Activated T-cell treated with anti-CD3 and anti-CD28 coated beads, Interleukin-2, amount 50 U/mL, for 4 hours (primary cell): ENCODE data around the gene RPS21. TPM values are rescaled to one million over a fixed set of nuclear protein-coding genes. Genes with fewer than 3 reads are reported as not detected.

Experiments used
- ATAC-seq, 2 donors: fragments of 200-7000 bp; cut with Tn5 transposase; one replicate each; pipeline ENCODE4 v1.10.0; 2021
- DNase-seq: peaks from one replicate; pipeline ENCODE4 v3.0.0-alpha.2; 2020
- H3K27me3 Mint-ChIP-seq: one replicate; pipeline ENCODE4 v1.8.0; 2021; ENCODE audit warnings: low read depth, mixed read lengths
- H3K36me3 Mint-ChIP-seq: one replicate; pipeline ENCODE4 v1.8.0; 2022; ENCODE audit warnings: mixed read lengths; ENCODE audit not compliant: insufficient read depth
- H3K4me1 Mint-ChIP-seq: one replicate; pipeline ENCODE4 v1.8.0; 2021; ENCODE audit warnings: low read depth, mixed read lengths
- H3K4me3 Mint-ChIP-seq: one replicate; pipeline ENCODE4 v1.8.0; 2021; ENCODE audit warnings: mild to moderate bottlenecking, moderate library complexity, mixed read lengths
- H3K9me3 Mint-ChIP-seq: one replicate; pipeline ENCODE4 v1.8.0; 2021; ENCODE audit warnings: mixed read lengths
- total RNA-seq, 3 donors: library from RNA; stranded (reverse); gene quantifications; one replicate each; pipeline ENCODE4 v1.2.1, GENCODE V29; 2021

The RPS21 gene
- total RNA-seq, 3 donors from 2014 or later: 2,653 to 2,730 (median 2,725) TPM

DNA sequence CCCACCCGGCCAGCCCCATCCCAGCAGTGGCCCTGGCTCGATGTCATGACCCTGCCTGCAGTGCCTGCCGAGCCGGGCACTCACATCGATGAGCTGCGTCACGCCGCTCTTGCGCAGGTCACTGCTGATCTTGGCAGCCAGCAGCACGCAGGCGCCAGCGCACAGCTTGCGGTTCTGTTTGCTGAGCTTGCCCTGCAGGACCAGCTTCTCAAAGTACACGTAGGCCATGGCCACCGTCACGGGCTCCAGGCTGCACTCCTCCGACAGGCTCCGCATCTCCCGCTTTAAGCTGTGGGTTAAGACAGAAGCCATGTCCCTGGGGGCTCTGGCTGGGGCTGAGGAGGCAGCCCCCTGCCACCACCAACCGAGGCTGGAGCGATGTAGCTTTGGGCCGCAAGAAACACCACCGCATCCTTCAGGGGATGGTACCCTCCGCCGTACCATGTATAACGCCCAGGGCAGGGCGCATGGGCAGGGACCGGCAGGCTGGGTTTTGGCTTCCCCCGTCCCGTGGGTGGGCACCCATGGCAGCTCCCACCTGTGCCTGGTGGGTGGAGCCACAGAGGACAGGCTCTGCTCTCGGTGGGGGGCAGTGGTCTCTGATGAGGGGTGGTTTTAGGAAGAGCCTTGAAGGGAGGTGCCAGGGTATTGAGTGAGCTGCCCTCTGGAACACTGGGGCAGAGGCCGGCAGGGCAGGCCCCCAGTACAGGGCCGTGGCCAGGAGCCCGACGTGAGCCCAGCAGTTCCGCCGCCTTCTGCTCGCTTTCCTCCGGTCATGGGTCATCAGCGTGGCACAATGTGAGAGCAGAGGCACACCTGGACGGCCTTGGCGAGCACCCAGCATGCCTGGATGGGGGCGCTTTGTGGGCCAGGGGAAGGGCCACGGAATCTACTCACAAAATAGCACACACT, 4.5 kb downstream of the RPS21 start:
- no peak for ATAC-seq

DNA sequence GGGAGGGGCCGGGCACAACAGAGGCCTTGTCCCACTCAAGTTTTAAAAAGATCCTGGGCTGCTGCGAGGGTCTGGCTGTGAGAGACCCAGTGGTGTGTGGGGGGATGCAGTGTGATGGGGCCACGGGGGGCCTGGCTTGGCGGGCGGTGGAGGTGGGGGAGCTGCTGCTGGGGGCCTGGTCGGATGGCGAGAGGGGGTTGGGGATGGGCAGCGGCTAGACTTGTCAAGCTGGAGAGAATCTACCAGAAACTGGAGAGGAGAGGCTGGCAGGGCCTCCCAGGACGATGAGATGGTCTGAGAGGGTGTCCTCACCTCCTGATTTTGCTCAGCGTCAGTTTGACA, 5.1 kb downstream of the RPS21 start:
- Mint-ChIP-seq H3K9me3 (no peaks in the 10 kb centered on the region), H3K4me1 (peaks cover 24% of the 10 kb centered on the region), H3K27me3 (no peaks in the 10 kb centered on the region), H3K4me3 (no peak overlapping the region), H3K36me3 (peaks cover 28% of the 10 kb centered on the region)
- ATAC-seq (no peak), DNase-seq (no peak)

More for the DNA sequence above, 4.5 kb downstream of the RPS21 start:
- Mint-ChIP-seq H3K36me3 (peaks cover 28% of the 10 kb centered on the region), H3K4me3 (no peak overlapping the region), H3K9me3 (no peaks in the 10 kb centered on the region), H3K27me3 (no peaks in the 10 kb centered on the region), H3K4me1 (peaks cover 24% of the 10 kb centered on the region)
- no peak for DNase-seq

DNA sequence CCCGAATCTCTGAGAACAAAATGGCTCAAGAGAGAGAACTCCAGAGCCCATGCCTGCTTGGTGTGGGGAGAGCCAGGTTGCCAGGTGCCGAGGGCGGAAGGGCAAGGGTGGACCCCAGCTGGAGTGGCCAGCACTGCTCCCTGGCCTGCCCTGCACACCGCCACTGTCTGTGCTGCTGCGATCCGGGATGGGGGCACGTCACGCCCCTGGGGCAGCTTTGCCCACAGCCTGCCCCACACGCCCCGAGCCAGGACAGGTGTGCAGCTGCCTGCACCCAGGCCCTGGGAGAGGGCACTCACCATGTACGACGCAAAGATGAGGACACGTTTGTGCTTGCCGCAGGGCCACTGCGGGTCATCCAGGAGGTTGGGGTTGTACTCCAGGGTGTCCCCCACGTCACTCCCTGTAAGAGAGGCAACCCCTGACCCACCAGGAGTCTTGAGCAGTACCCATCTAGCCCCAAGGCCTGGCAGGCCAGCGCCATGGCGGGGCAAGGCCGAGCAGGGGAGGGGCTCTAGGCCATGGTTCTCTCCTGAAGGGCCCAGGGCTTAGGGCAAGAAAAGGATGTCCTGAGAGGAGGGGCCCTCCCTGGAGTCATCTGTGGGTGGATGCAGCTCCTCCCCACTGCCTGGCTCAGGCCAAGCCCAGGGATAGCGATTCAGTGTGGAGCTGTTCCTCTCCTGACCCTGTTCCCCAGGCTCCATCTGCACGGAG, 5.9 kb downstream of the RPS21 start:
- DNase-seq (no peak), ATAC-seq (no peak)
- Mint-ChIP-seq H3K4me1 (peaks cover 20% of the 10 kb centered on the region), H3K9me3 (no peaks in the 10 kb centered on the region), H3K36me3 (peaks cover 28% of the 10 kb centered on the region), H3K27me3 (no peaks in the 10 kb centered on the region), H3K4me3 (no peak overlapping the region)

DNA sequence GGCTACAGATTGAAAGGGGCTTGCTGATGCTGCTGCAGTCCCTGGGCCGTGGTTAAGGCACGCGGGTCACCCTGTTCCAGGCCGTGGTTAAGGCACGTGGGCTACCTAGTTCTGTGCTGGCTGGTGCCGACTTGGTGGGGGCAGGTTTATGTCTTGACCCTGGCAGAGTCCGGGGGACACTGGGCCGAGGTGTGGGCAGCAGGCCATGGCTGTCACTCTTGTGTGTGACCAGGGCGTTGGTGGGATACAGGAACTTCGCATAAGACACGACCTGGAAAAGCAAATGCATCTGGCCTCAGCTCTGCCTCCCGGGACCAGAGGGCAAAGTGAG, 6.4 kb downstream of the RPS21 start:
- Mint-ChIP-seq H3K4me3 (no peak overlapping the region), H3K27me3 (no peaks in the 10 kb centered on the region), H3K36me3 (peaks cover 22% of the 10 kb centered on the region), H3K4me1 (peaks cover 15% of the 10 kb centered on the region), H3K9me3 (no peaks in the 10 kb centered on the region)
- no peak for ATAC-seq
- DNase-seq: no peak

DNA sequence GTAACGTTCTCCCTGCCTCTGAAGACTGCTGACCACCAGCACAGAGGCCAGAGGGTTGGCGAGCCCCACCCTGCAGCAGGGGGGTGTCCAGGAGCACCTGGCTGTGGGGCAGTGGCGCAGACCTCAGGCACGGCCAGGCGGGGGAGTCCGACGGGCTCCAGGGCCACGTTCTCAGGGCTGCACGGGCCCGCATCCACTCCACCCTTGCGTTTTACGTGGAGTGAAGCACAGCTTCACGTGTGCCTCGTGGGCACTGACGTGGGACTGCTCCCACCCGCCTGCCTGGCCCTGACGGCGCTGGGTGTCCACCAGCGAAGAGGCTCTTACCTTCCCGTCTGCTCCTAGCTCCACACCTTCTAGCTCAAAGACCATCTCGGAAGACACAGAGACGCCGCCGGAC, 6.9 kb downstream of the RPS21 start:
- Mint-ChIP-seq H3K4me1 (peaks cover 10% of the 10 kb centered on the region), H3K9me3 (no peaks in the 10 kb centered on the region), H3K36me3 (peaks cover 17% of the 10 kb centered on the region), H3K4me3 (no peak overlapping the region), H3K27me3 (no peaks in the 10 kb centered on the region)
- ATAC-seq (no peak), DNase-seq (no peak)

DNA sequence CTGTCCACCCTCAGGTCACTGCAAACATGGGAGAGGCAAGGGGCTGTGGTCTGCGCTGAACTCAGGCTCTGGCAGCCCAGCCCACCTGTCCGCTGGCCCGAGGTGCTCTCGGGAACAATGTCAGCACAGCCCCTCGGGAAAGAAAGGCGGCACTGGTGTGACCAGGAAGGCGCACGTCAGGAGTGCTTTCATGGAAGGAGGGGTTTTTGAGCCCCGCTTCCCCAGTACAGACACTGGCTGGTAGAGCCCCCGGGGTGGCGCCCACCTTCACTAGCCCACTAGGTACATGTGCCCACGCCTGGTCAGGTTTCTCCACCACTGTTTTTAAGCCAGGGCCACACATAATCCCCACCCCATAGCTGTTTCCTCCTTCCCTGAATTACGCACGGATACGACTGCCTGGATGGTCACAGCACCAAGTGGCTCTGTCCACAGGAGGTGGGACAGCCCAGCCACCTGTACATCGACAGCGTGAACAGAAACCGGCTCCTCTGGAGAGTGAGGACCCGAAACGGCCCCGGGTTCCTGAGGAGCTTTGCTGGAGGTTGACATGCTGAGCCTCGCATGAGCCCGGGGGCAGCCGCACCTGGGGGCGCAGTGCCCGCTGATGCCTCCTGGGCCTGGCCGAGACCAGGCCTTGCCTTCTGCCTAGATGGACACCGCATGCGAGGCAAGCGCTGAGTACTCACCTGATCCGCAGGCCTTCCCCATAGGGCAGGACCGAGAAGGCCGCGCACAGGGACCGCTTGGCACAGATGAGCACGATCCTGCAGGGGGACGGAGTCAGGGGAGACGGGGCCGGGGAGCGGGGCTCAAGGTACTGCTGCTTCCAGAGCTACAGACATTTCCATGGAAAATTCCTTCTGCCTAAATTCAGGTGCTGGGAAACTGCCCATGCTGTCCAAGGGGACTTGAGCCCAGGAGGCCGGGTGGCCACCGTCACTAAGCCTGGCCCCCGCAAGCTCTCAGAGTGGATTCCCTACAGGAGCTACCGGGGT, 7.6 kb downstream of the RPS21 start:
- DNase-seq (no peak), ATAC-seq (no peak)
- Mint-ChIP-seq H3K4me3 (no peak overlapping the region), H3K9me3 (no peaks in the 10 kb centered on the region), H3K36me3 (peaks cover 12% of the 10 kb centered on the region), H3K4me1 (peaks cover 5% of the 10 kb centered on the region), H3K27me3 (no peaks in the 10 kb centered on the region)

DNA sequence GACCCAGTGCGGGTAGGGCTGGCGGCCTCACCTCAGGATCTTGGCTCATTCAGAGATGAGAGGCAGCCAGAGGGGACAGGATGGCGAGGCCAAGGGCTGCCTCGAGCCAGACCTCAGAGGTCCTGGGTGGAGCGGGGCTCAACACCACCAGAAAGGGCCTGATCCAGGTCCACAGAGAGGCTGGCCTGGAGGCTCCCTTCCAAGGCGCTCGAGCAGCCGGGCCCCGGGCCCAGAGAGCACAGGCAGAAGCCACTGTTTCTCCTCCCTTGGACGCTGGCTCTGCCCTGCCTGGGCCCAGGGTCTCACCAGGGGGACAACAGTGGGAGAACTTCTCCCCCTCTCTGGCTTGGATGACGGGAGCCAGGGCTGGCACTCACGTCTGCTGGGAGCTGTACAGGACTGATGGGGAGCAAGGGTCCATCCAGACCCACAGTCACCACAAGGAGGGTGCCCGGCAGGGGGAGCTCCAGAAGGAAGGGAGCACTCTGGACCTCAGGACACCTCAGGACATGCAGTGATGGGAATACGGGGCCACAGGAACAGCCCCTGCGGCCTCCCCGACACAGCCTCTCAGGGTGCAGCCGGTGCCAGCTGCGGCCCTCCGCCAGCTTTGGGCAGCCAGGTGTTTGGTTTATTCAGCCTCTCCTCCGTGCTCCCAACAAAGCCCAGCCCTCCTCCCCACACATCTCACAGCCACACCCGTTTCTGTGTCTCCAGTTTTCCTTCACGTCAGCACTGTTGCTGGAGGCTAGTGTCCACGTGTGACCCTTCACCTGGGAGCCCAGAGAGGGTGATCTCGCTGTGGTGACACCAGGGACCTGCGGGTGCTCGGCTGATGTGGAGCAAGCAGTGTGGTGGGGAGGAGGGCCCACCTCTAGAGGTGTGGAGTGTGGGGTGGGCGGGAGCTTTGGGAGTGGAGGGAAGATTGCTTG, 8.7 kb downstream of the RPS21 start:
- DNase-seq: no peak
- Mint-ChIP-seq H3K4me3 (no peak overlapping the region), H3K4me1 (no peaks in the 10 kb centered on the region), H3K36me3 (peaks cover 5% of the 10 kb centered on the region), H3K27me3 (no peaks in the 10 kb centered on the region), H3K9me3 (no peaks in the 10 kb centered on the region)
- no peak for ATAC-seq

DNA sequence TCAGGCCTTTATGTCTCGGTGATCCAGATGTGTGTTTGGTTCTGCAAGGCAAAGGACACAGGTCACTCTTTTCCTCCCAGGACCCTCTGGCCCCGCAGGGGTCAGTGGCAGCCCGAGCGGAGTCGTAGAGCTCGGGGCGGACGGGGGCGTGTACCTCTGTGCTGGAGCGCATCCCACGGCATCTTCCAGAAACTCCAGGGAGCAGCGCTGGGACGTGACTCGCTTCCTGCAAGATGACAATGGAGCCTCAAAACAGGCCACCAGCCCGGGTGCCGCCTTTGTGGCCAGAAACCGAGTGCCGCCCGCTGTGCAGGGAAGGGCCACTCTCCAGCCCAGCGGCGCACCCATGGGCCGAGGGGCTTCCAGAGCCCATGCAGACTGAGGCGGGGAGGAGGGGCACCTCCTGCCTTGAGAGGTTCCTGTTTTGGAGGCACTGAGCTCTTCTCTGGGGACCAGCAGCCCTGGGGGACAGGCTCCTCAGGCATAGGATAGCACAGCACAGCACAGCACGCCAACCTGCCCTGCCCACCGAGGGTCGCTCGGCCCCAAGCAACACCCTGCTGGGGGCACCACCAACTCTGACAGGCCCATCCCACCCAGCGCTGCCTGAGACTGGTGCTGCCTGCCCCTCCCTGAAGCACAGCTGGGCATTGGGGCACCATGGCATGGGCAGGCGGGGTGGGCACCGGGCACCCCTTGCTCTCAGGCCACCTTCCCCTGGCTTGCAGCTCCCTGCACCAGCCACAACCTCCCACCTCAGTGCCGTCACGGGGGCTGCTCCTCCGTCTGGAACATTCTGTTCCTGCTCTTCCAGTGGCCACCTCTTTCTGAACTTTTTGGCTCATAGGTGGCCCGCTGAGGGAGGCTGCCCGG, 9.7 kb downstream of the RPS21 start:
- no peaks in the 10 kb centered on the region for H3K27me3 Mint-ChIP-seq
- no peak overlapping the region for H3K4me3 Mint-ChIP-seq
- H3K4me1 Mint-ChIP-seq: no peaks in the 10 kb centered on the region
- no peak for DNase-seq
- H3K9me3 Mint-ChIP-seq: no peaks in the 10 kb centered on the region
- no peak for ATAC-seq
- H3K36me3 Mint-ChIP-seq: peaks cover 4% of the 10 kb centered on the region

DNA sequence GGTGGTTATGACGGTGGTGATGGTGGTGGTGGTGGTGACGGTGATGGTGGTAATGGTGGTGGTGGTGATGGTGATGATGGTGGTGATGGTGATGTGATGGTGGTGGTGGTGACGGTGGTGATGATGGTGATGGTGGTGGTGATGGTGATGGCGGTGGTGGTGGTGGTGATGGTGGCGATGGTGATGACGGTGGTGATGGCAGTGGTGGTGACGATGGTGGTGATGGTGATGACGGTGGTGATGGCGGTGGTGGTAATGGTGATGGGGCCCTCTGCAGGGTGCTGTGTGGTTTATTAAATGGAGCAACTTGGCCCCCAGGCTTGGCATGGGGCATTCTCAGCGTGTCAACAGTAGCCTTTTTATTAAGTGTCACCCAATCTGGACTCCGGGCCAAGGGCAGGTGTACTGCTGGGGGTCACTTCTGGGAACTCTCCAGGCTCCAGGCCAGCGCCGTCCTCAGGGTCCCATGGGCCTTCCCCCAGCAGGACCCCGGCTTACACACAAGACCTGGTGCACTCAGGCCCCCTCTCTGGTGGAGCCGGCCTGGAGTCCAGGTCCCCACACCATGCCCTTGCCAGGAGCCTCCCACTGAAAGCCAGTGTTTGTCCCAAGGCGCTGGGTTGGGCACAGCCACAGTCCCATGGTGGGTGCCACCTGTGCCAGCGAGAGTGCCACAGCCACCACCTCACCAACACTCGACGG, 11.4 kb downstream of the RPS21 start:
- H3K36me3 Mint-ChIP-seq: peaks cover 6% of the 10 kb centered on the region
- no peak for DNase-seq
- no peaks in the 10 kb centered on the region for H3K4me1 Mint-ChIP-seq
- ATAC-seq: no peak
- H3K4me3 Mint-ChIP-seq: no peak overlapping the region
- no peaks in the 10 kb centered on the region for H3K9me3 Mint-ChIP-seq
- no peaks in the 10 kb centered on the region for H3K27me3 Mint-ChIP-seq

DNA sequence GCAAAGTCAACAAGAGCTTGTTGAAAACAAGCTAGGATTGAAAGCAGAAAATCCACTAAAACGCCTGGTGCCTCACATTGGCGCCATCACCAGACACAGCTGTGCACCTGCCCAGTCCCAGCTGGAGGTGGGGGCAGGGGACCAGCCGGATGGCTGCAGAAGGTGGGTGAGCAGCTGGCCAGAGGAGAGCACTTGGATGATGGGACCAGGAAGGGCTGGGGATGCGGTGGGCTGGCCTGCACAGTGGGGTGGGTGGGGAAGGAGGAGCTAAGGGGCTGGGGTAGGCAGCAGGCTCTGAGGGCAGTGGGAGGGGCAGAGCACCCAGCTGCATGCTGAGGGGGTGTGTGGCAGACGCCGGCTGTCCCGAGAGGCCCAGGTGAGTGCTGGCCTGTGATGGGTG, 13.1 kb downstream of the RPS21 start:
- no peak overlapping the region for H3K4me3 Mint-ChIP-seq
- H3K27me3 Mint-ChIP-seq: no peaks in the 10 kb centered on the region
- DNase-seq (no peak), ATAC-seq (no peak)
- H3K36me3 Mint-ChIP-seq: peaks cover 6% of the 10 kb centered on the region
- H3K4me1 Mint-ChIP-seq: peaks cover 7% of the 10 kb centered on the region
- H3K9me3 Mint-ChIP-seq: no peaks in the 10 kb centered on the region

DNA sequence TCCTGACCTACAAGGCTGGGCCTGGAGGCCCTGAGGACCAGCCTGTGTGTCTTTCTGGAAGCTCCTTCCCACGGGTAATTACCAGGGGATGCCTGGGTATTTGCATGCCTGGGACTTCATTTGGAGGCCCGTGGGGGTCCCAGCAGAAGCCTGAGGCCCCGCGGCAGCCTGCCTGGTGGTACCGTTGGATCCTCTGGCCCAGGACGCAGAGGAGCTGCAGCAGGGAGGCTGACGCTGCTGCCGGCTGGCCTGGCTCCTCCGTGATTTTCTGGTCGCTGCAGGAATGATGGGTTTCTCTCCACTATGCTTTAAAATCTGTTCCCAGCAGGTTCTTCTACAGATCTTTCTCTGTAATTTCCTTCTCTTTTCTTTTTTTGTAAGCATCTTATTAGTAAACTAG, 13.6 kb downstream of the RPS21 start:
- peaks cover 12% of the 10 kb centered on the region for H3K4me1 Mint-ChIP-seq
- H3K9me3 Mint-ChIP-seq: no peaks in the 10 kb centered on the region
- ATAC-seq (no peak), DNase-seq (no peak)
- no peaks in the 10 kb centered on the region for H3K27me3 Mint-ChIP-seq
- no peak overlapping the region for H3K4me3 Mint-ChIP-seq
- H3K36me3 Mint-ChIP-seq: peaks cover 6% of the 10 kb centered on the region

DNA sequence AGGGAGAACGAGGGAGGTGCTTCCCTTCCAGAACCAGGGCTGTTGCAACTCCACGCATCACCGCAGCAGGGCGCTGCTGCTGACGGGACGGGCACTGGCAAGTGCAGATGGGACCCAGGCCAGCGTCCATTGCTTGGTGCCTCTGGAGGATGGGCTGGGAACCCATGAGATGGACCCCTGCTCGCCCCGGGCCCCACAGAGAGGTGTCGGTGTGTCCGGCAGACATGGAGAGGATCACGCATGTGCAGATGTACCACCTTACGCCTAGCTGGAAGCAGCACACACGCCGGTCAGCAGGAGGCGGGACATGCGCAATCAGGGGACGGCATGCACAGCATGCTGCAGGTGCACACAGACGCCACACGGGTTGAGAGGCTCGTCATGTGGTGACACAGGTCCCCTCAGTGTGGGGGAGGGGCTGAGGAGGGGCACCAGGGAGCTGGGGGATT, 14.5 kb downstream of the RPS21 start:
- ATAC-seq (no peak), DNase-seq (no peak)
- H3K4me1 Mint-ChIP-seq: peaks cover 18% of the 10 kb centered on the region
- no peaks in the 10 kb centered on the region for H3K9me3 Mint-ChIP-seq
- no peaks in the 10 kb centered on the region for H3K27me3 Mint-ChIP-seq
- peaks cover 6% of the 10 kb centered on the region for H3K36me3 Mint-ChIP-seq
- no peak overlapping the region for H3K4me3 Mint-ChIP-seq
